ENCODE results near the gene ABLIM2.

DNA sequence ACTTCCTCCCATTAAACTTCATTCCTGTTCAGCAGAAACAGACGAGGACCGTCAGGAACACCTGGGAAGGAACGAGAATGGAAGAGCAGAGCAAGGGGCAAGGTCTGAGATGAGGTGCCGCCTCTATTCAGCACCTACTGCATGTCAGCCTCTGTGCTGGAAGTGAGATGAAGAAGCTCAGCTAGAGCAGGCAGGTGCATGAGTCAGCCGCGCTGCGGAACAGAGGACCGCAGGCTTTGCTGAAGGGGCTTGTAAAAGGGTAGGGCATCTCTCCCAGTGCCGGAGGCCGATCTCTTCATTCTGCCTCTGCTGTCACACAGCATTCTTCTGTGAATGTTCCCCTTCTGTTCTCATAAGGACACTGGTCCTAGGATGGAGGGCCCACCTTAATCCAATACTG lies 6.1 kb upstream of the ABLIM2 start:
- TF ChIP-seq, protein P1, sequence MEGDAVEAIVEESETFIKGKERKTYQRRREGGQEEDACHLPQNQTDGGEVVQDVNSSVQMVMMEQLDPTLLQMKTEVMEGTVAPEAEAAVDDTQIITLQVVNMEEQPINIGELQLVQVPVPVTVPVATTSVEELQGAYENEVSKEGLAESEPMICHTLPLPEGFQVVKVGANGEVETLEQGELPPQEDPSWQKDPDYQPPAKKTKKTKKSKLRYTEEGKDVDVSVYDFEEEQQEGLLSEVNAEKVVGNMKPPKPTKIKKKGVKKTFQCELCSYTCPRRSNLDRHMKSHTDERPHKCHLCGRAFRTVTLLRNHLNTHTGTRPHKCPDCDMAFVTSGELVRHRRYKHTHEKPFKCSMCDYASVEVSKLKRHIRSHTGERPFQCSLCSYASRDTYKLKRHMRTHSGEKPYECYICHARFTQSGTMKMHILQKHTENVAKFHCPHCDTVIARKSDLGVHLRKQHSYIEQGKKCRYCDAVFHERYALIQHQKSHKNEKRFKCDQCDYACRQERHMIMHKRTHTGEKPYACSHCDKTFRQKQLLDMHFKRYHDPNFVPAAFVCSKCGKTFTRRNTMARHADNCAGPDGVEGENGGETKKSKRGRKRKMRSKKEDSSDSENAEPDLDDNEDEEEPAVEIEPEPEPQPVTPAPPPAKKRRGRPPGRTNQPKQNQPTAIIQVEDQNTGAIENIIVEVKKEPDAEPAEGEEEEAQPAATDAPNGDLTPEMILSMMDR (IDR thresholded peaks at IDR 0.05), result no peak
- TF ChIP-seq EZH2 (IDR thresholded peaks at IDR 0.05; ENCODE audit: borderline replicate concordance, insufficient read depth, low read depth, low read length, poor library complexity, severe bottlenecking), result no peak
